A549 (cell line): ENCODE measurements around the gene LMAN2L. TPM values are rescaled to one million over a fixed set of nuclear protein-coding genes. Genes with fewer than 3 reads are reported as not detected.

ENCODE experiments used
- ATAC-seq, 2 experiments: fragments of 200-7000 bp in 1 of 2; fragments of >200 bp in 1 of 2; cut with Nextera tagmentation in 1 of 2; cut with Tn5 transposase in 1 of 2; 3 replicates each; pipeline versions ENCODE4 v1.8.0 to v1.9.1; 2018 to 2020; ENCODE audit warnings: mild to moderate bottlenecking in 1 of 2, moderate library complexity in 1 of 2
- CTCF ChIA-PET: fragments of 300-600 bp; sonication (Branson Sonifier 250); formaldehyde crosslinking; extraction: SDS; loops from one replicate; lab custom pipeline; 2021; ENCODE audit warnings: antibody characterized with exemption, inconsistent platforms; lab: Yijun Ruan, JAX
- POLR2A ChIA-PET: fragments of 350-600 bp; formaldehyde crosslinking; extraction: SDS; loops from one replicate; lab custom pipeline; 2021; ENCODE audit warnings: antibody characterized with exemption, inconsistent platforms; lab: Yijun Ruan, JAX
- DNase-seq, 2 experiments: peaks; one replicate each; pipeline versions ENCODE4 v3.0.0 to v3.0.0-alpha.2; 2011 to 2016; ENCODE audit warnings: low read depth in 1 of 2, low spot score in 1 of 2
- FAIRE-seq: peaks from 2 replicates; lab custom pipeline; 2011; peaks lifted over from hg19 to GRCh38; lab: Jason Lieb, UNC
- H3K27ac ChIP-seq, 2 experiments: fragments of >200 bp; sonication (Bioruptor Twin); formaldehyde crosslinking; 3 replicates each; pipeline ENCODE4 v1.5.1; 2016 to 2017
- H3K4me1 ChIP-seq: fragments of >200 bp; sonication (Bioruptor Twin); formaldehyde crosslinking; 3 replicates; pipeline ENCODE4 v1.6.1; 2016
- H3K4me2 ChIP-seq: fragments of >200 bp; sonication (Bioruptor Twin); formaldehyde crosslinking; 3 replicates; pipeline ENCODE4 v1.6.1; 2016
- H3K4me3 ChIP-seq: fragments of >200 bp; sonication (Bioruptor Twin); formaldehyde crosslinking; 3 replicates; pipeline ENCODE4 v1.5.1; 2016
- H3K9me3 ChIP-seq: fragments of >200 bp; sonication (Bioruptor Twin); formaldehyde crosslinking; 3 replicates; pipeline ENCODE4 v1.6.1; 2016
- ATOH8 ChIP-seq: fragments of 250-450 bp; sonication (Bioruptor Pico); IDR thresholded peaks from 2 replicates; pipeline ENCODE4 v1.5.0; 2020; ENCODE audit warnings: low read depth, mild to moderate bottlenecking, moderate library complexity
- BHLHE40 ChIP-seq: IDR thresholded peaks from 2 replicates; pipeline ENCODE4 v1.6.1; 2012; ENCODE audit warnings: low read depth, low read length, inconsistent platforms
- CHD2 ChIP-seq: fragments of 150-350 bp; IDR thresholded peaks from 2 replicates; pipeline ENCODE4 v1.6.1; 2014; ENCODE audit warnings: low read length; ENCODE audit not compliant: partially characterized antibody
- ESRRA ChIP-seq: fragments of 150-350 bp; IDR thresholded peaks from 2 replicates; pipeline ENCODE4 v1.6.1; 2014; ENCODE audit warnings: mild to moderate bottlenecking, low read length, borderline replicate concordance
- FOSB ChIP-seq: fragments of 250-450 bp; sonication (Bioruptor Pico); IDR thresholded peaks from 2 replicates; pipeline ENCODE4 v1.5.0; 2020; ENCODE audit warnings: mild to moderate bottlenecking, moderate library complexity
- FOXS1 ChIP-seq: fragments of 250-450 bp; sonication (Bioruptor Pico); IDR thresholded peaks from 2 replicates; pipeline ENCODE4 v1.5.0; 2020; ENCODE audit warnings: mild to moderate bottlenecking, moderate library complexity
- HEYL ChIP-seq: fragments of 250-450 bp; sonication (Bioruptor Pico); IDR thresholded peaks from 2 replicates; pipeline ENCODE4 v1.8.0; 2021; ENCODE audit warnings: mild to moderate bottlenecking, moderate library complexity
- KDM1A ChIP-seq: fragments of 200-600 bp; sonication (generic); IDR thresholded peaks from 2 replicates; pipeline ENCODE4 v1.6.1; 2016; ENCODE audit warnings: low read depth, mild to moderate bottlenecking
- MAX ChIP-seq: IDR thresholded peaks from 2 replicates; pipeline ENCODE4 v1.6.1; 2012
- NPAS2 ChIP-seq: fragments of 250-450 bp; sonication (Bioruptor Pico); IDR thresholded peaks from 2 replicates; pipeline ENCODE4 v1.8.0; 2022; ENCODE audit warnings: mild to moderate bottlenecking, moderate library complexity, borderline replicate concordance
- POLR2AphosphoS2 ChIP-seq: conservative IDR thresholded peaks from 2 replicates; pipeline ENCODE4 v1.6.1; 2012; ENCODE audit warnings: low read length, improper control_type of control experiment, inconsistent platforms
- RCOR1 ChIP-seq: fragments of 150-350 bp; IDR thresholded peaks from 2 replicates; pipeline ENCODE4 v1.6.1; 2014; ENCODE audit warnings: antibody characterized with exemption, low read length, low read depth
- RFX5 ChIP-seq: fragments of 450-650 bp; IDR thresholded peaks from 2 replicates; pipeline ENCODE4 v1.7.1; 2014; ENCODE audit warnings: antibody characterized with exemption, mild to moderate bottlenecking, moderate library complexity
- RNF2 ChIP-seq: fragments of 200-600 bp; sonication (generic); IDR thresholded peaks from 2 replicates; pipeline ENCODE4 v1.6.1; 2016; ENCODE audit warnings: low read depth, mild to moderate bottlenecking, antibody characterized with exemption, moderate library complexity, borderline replicate concordance
- SMC3 ChIP-seq: fragments of >200 bp; sonication (Bioruptor Twin); formaldehyde crosslinking; IDR thresholded peaks from 3 replicates; pipeline ENCODE4 v1.6.1; 2018; ENCODE audit warnings: inconsistent platforms
- TFCP2L1 ChIP-seq: fragments of 250-450 bp; sonication (Bioruptor Pico); IDR thresholded peaks from 2 replicates; pipeline ENCODE4 v1.5.0; 2021; ENCODE audit warnings: mild to moderate bottlenecking
- ZFP36 ChIP-seq: fragments of 450-650 bp; IDR thresholded peaks from 2 replicates; pipeline ENCODE4 v1.6.1; 2014; ENCODE audit warnings: borderline replicate concordance; ENCODE audit not compliant: partially characterized antibody
- WGBS: methylation state at CpG from one replicate; pipeline ENCODE4 v1.1.6; 2017; ENCODE audit errors: missing lambda C conversion rate; 5-methylcytosine and 5-hydroxymethylcytosine counted together
- polyA plus RNA-seq, 4 experiments: library from polyadenylated mRNA; depleted of rRNA in 3 of 4; stranded (reverse); fragments of >200 nt; fragmentation: RNase III in 1 of 4; extraction: RNeasy Plus Mini Kit Qiagen cat#74134 plus additional on column Dnase treatment in 1 of 4; gene quantifications; 2 replicates in 3 of 4; 3 replicates in 1 of 4; pipeline ENCODE4 v1.2.3, GENCODE V29; 2011 to 2017
- TF ChIP-seq, protein P1 (sequence below): fragments of >200 bp; sonication (Bioruptor Twin); formaldehyde crosslinking; IDR thresholded peaks from 3 replicates; pipeline ENCODE4 v1.6.1; 2016
- TF ChIP-seq, protein P2 (sequence below): fragments of 150-350 bp; IDR thresholded peaks from 2 replicates; pipeline ENCODE4 v1.6.1; 2014; ENCODE audit warnings: low read depth, mild to moderate bottlenecking, low read length
- TF ChIP-seq, protein P3 (sequence below): fragments of >200 bp; sonication (Bioruptor Twin); formaldehyde crosslinking; IDR thresholded peaks from 2 replicates; pipeline ENCODE4 v1.6.1; 2016

LMAN2L gene
- polyA plus RNA-seq, 2 of the 4 experiments (the other 2 are of a cell fraction), result 24.3 to 28.0 TPM

DNA sequence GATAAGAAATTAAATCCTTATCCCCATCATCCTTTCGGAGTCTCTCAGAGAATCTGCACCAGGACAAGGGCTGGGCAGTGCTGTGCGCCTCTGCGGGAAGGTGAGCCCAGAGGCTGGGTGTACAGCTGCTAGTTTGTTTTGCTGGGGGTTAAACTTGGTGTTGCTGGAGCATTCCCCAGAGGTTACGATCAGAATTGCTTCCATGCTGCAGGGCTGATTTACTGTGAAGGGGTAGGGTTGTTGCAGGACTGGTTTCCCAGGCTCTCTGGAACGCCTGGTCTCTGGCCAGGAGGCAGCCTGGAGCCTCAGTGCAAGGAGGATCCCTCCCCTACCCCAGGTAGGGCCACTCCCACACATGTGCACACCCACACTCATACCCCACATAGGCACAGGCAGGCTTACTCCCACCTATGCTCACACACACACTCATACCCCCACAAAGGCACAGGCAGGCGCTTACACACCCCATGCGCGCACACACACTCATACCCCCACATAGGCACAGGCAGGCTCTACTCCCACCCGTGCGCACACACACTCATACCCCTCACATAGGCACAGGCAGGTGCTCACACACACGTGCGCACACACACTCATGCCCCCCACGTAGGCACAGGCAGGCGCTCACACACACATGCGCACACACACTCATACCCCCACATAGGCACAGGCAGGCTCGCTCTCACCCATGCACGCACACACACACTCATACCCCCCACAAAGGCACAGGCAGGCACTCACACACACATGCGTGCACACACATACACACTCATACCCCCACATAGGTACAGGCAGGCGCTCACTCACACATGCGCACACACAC is 32.1 kb upstream of the LMAN2L start (continued):
- no peak for TF ChIP-seq ZFP36
- TF ChIP-seq, all 56 proteins: peak for 0

GRCh38 chr2:96770442-96771202 is 30.8 kb upstream of the LMAN2L start:
- H3K27ac ChIP-seq, result no peak overlapping the region
- no peak overlapping the region for H3K4me3 ChIP-seq
- no peak for DNase-seq
- POLR2A ChIA-PET, result no interaction called here
- WGBS, result 92% methylated on average over 25 of the region's 25 CpGs
- no peak for TF ChIP-seq RFX5
- TF ChIP-seq, protein P1, sequence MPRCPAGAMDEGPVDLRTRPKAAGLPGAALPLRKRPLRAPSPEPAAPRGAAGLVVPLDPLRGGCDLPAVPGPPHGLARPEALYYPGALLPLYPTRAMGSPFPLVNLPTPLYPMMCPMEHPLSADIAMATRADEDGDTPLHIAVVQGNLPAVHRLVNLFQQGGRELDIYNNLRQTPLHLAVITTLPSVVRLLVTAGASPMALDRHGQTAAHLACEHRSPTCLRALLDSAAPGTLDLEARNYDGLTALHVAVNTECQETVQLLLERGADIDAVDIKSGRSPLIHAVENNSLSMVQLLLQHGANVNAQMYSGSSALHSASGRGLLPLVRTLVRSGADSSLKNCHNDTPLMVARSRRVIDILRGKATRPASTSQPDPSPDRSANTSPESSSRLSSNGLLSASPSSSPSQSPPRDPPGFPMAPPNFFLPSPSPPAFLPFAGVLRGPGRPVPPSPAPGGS, result no peak
- no peak for TF ChIP-seq POLR2AphosphoS2
- no peak for TF ChIP-seq FOSB (CRISPR knock-in tag)
- TF ChIP-seq ESRRA, result no peak
- TF ChIP-seq MAX, result no peak
- no peak for TF ChIP-seq RNF2
- no peak for TF ChIP-seq HEYL (CRISPR knock-in tag)
- TF ChIP-seq ZFP36, result no peak
- TF ChIP-seq, protein P2, sequence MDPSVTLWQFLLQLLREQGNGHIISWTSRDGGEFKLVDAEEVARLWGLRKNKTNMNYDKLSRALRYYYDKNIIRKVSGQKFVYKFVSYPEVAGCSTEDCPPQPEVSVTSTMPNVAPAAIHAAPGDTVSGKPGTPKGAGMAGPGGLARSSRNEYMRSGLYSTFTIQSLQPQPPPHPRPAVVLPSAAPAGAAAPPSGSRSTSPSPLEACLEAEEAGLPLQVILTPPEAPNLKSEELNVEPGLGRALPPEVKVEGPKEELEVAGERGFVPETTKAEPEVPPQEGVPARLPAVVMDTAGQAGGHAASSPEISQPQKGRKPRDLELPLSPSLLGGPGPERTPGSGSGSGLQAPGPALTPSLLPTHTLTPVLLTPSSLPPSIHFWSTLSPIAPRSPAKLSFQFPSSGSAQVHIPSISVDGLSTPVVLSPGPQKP, result no peak
- no peak for TF ChIP-seq CHD2
- no peak for TF ChIP-seq ATOH8 (CRISPR knock-in tag)
- no peak for TF ChIP-seq RCOR1
- TF ChIP-seq NPAS2 (CRISPR knock-in tag), result no peak
- TF ChIP-seq, protein P3, sequence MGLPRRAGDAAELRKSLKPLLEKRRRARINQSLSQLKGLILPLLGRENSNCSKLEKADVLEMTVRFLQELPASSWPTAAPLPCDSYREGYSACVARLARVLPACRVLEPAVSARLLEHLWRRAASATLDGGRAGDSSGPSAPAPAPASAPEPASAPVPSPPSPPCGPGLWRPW, result no peak
- no peak for TF ChIP-seq KDM1A
- no peak for TF ChIP-seq TFCP2L1
- no peak for TF ChIP-seq SMC3
- no peak for TF ChIP-seq BHLHE40
- no peak for TF ChIP-seq FOXS1 (CRISPR knock-in tag)
- TF ChIP-seq, all 56 proteins: peak for 0
- FAIRE-seq (no peak), ATAC-seq (no peak)
- Histone ChIP-seq H3K4me1 (peaks cover 3% of the 10 kb centered on the region; the same call in 1 of the 3 replicates), H3K9me3 (no peaks in the 10 kb centered on the region), H3K4me2 (no peak overlapping the region)
- CTCF ChIA-PET, result interaction anchor here (0.6 to 1.5 kb wide), 2 partner anchors 10 to 30 kb away, joined by 3 to 6 read pairs; no protein-coding TSS in a partner anchor
